ENCODE results near the gene PDE7B. TPM values are rescaled to one million over a fixed set of nuclear protein-coding genes. Genes with fewer than 3 reads are reported as not detected.
A peak's percentile ranks its signal among the peaks of the same experiment; 100 is the strongest.

The PDE7B gene
- total RNA-seq, 1 donor from 2014 or later, result 0.05 TPM

- no peak overlapping the region for H3K27ac Mint-ChIP-seq (ENCODE audit: unreplicated experiment)
- H3K27me3 Mint-ChIP-seq (ENCODE audit: low read depth), result no peaks in the 10 kb centered on the region
- no peaks in the 10 kb centered on the region for H3K9me3 Mint-ChIP-seq (ENCODE audit: low read depth)
- no peaks in the 10 kb centered on the region for H3K36me3 Mint-ChIP-seq (ENCODE audit: low read depth)
- no peak for TF ChIP-seq CTCF (IDR thresholded peaks at IDR 0.05)
- no peaks in the 10 kb centered on the region for H3K4me1 Mint-ChIP-seq (ENCODE audit: low read depth)
- H3K4me3 Mint-ChIP-seq (ENCODE audit: unreplicated experiment), result no peak overlapping the region
- no peak for DNase-seq (ENCODE audit: low spot score)
These were observed 174.2 kb downstream of the PDE7B start for GRCh38 chr6:136025736-136026135.

- Mint-ChIP-seq H3K4me3 (ENCODE audit: unreplicated experiment) (no peak overlapping the region), H3K4me1 (ENCODE audit: low read depth) (peaks cover 6% of the 10 kb centered on the region), H3K9me3 (ENCODE audit: low read depth) (no peaks in the 10 kb centered on the region), H3K27me3 (ENCODE audit: low read depth) (no peaks in the 10 kb centered on the region), H3K36me3 (ENCODE audit: low read depth) (no peaks in the 10 kb centered on the region), H3K27ac (ENCODE audit: unreplicated experiment) (no peak overlapping the region)
- no peak for DNase-seq (ENCODE audit: low spot score)
- TF ChIP-seq CTCF (IDR thresholded peaks at IDR 0.05), result no peak
These were observed 178.6 kb downstream of the PDE7B start for GRCh38 chr6:136030131-136030530.

DNA sequence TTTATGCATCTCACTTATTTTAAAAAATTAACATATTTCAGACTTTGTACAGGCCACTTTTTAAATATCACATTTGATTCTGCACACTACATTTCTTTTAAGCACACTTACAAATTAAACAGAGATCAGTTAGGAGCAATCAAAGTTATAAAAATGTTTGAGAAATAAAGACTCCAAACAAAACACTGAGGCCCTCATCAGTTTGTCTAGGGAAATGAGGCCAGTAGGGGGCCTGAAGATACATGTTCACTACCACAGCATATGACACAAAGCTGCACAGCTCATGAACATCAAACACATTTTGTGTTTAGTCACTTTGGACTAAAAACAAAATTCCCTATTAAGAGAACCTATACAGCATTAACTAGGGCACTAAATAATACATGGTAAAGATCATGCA, 180.5 kb downstream of the PDE7B start:
- H3K4me3 Mint-ChIP-seq (ENCODE audit: unreplicated experiment), result no peak overlapping the region
- no peak overlapping the region for H3K27ac Mint-ChIP-seq (ENCODE audit: unreplicated experiment)
- no peaks in the 10 kb centered on the region for H3K27me3 Mint-ChIP-seq (ENCODE audit: low read depth)
- no peak for DNase-seq (ENCODE audit: low spot score)
- H3K4me1 Mint-ChIP-seq (ENCODE audit: low read depth), result peaks cover 24% of the 10 kb centered on the region
- H3K36me3 Mint-ChIP-seq (ENCODE audit: low read depth), result no peaks in the 10 kb centered on the region
- H3K9me3 Mint-ChIP-seq (ENCODE audit: low read depth), result no peaks in the 10 kb centered on the region
- TF ChIP-seq CTCF (IDR thresholded peaks at IDR 0.05), result peak; percentile 74

DNA sequence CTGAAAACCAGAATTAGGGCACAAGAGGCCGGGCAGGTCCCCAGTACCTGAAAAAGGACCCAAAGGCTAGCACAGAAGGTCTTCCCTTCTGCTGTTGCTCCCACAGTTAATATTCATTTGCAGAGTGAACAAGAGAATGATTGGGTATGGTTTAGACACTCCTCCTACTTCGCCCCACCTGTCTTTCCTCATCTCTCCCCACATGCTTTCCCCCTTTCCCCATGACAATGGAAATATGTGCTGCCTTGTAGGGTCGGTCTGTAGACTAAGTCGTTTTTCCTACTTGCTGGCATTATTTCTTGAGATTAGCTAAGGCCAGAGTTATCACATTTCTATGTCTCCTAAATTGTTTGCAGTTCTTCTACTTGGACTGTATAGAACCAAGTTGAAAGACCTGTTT, 181.9 kb downstream of the PDE7B start:
- DNase-seq (ENCODE audit: low spot score), result no peak
- no peaks in the 10 kb centered on the region for H3K9me3 Mint-ChIP-seq (ENCODE audit: low read depth)
- no peaks in the 10 kb centered on the region for H3K36me3 Mint-ChIP-seq (ENCODE audit: low read depth)
- no peak overlapping the region for H3K27ac Mint-ChIP-seq (ENCODE audit: unreplicated experiment)
- H3K27me3 Mint-ChIP-seq (ENCODE audit: low read depth), result no peaks in the 10 kb centered on the region
- TF ChIP-seq CTCF (IDR thresholded peaks at IDR 0.05), result no peak
- H3K4me1 Mint-ChIP-seq (ENCODE audit: low read depth), result peaks cover 36% of the 10 kb centered on the region
- no peak overlapping the region for H3K4me3 Mint-ChIP-seq (ENCODE audit: unreplicated experiment)

DNA sequence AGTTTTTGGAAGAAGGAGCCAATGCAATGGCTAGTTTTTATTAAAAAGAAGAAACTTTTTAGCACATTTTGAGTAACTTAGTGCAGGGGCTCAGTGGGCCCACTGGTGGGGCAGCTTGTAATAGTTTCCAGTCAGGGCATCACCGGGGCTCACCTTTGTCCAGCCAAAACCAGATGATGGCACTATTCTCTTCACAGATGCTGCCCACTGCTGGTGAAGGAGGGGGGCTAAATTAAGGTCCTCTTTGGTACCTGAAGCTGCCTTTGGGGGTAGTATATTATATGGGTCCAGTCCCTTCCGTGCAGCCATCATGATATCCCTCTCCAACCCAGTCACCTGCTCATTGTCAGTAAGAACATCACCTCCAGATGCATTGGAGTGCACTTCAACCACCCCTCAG, 182.9 kb downstream of the PDE7B start:
- Mint-ChIP-seq H3K4me3 (ENCODE audit: unreplicated experiment) (no peak overlapping the region), H3K36me3 (ENCODE audit: low read depth) (no peaks in the 10 kb centered on the region), H3K27ac (ENCODE audit: unreplicated experiment) (no peak overlapping the region), H3K9me3 (ENCODE audit: low read depth) (no peaks in the 10 kb centered on the region), H3K4me1 (ENCODE audit: low read depth) (peaks cover 36% of the 10 kb centered on the region), H3K27me3 (ENCODE audit: low read depth) (no peaks in the 10 kb centered on the region)
- no peak for TF ChIP-seq CTCF (IDR thresholded peaks at IDR 0.05)
- DNase-seq (ENCODE audit: low spot score), result no peak
